HEK293T (cell line): ENCODE data around the gene DNAH14.

Source experiments
- CTCF ChIA-PET: fragments of 350-600 bp; formaldehyde crosslinking; extraction: SDS; loops from one replicate; lab custom pipeline; 2021; ENCODE audit warnings: antibody characterized with exemption, inconsistent platforms; lab: Yijun Ruan, JAX
- POLR2A ChIA-PET: fragments of 350-600 bp; formaldehyde crosslinking; extraction: SDS; loops from one replicate; lab custom pipeline; 2020; ENCODE audit warnings: antibody characterized with exemption, inconsistent platforms; lab: Yijun Ruan, JAX
- DNase-seq: peaks from one replicate; pipeline ENCODE4 v3.0.0; 2012; ENCODE audit warnings: mixed read lengths; ENCODE audit errors: extremely low spot score
- ARNT ChIP-seq: fragments of 450-650 bp; IDR thresholded peaks from 2 replicates; pipeline ENCODE4 v1.6.1; 2017; ENCODE audit warnings: mild to moderate bottlenecking
- BHLHE40 ChIP-seq: fragments of 450-650 bp; IDR thresholded peaks from 2 replicates; pipeline ENCODE4 v1.6.1; 2016; ENCODE audit warnings: mild to moderate bottlenecking, moderate library complexity, borderline replicate concordance
- CTBP1 ChIP-seq: fragments of 450-650 bp; IDR thresholded peaks from 2 replicates; pipeline ENCODE4 v1.6.1; 2016; ENCODE audit warnings: borderline replicate concordance
- ELF4 ChIP-seq: fragments of 450-650 bp; IDR thresholded peaks from 2 replicates; pipeline ENCODE4 v1.6.1; 2017; ENCODE audit warnings: antibody characterized with exemption
- FOXA1 ChIP-seq: fragments of 450-650 bp; IDR thresholded peaks from 2 replicates; pipeline ENCODE4 v1.6.1; 2016; ENCODE audit warnings: mild to moderate bottlenecking
- FOXK2 ChIP-seq: fragments of 450-650 bp; IDR thresholded peaks from 2 replicates; pipeline ENCODE4 v1.6.1; 2016; ENCODE audit warnings: mild to moderate bottlenecking
- FOXM1 ChIP-seq: fragments of 450-650 bp; IDR thresholded peaks from 2 replicates; pipeline ENCODE4 v1.6.1; 2017; ENCODE audit warnings: mild to moderate bottlenecking, borderline replicate concordance
- HDGF ChIP-seq: fragments of 450-650 bp; IDR thresholded peaks from 2 replicates; pipeline ENCODE4 v1.6.1; 2017; ENCODE audit warnings: antibody characterized with exemption, borderline replicate concordance
- L3MBTL2 ChIP-seq: fragments of 450-650 bp; conservative IDR thresholded peaks from 2 replicates; pipeline ENCODE4 v1.6.1; 2016; ENCODE audit warnings: mild to moderate bottlenecking
- LEF1 ChIP-seq: fragments of 450-650 bp; IDR thresholded peaks from 2 replicates; pipeline ENCODE4 v1.6.1; 2017; ENCODE audit warnings: mild to moderate bottlenecking, borderline replicate concordance
- NFRKB ChIP-seq: fragments of 450-650 bp; IDR thresholded peaks from 2 replicates; pipeline ENCODE4 v1.6.1; 2016; ENCODE audit warnings: mild to moderate bottlenecking, moderate library complexity
- SP1 ChIP-seq: fragments of 450-650 bp; IDR thresholded peaks from 2 replicates; pipeline ENCODE4 v1.6.1; 2017
- SUZ12 ChIP-seq: fragments of 450-650 bp; IDR thresholded peaks from 2 replicates; pipeline ENCODE4 v1.6.1; 2016; ENCODE audit warnings: mild to moderate bottlenecking
- TARDBP ChIP-seq: fragments of 450-650 bp; IDR thresholded peaks from 2 replicates; pipeline ENCODE4 v1.6.1; 2016
- ZNF384 ChIP-seq: fragments of 450-650 bp; IDR thresholded peaks from 2 replicates; pipeline ENCODE4 v1.6.1; 2016
- TF ChIP-seq, protein P1 (sequence below): fragments of 450-650 bp; IDR thresholded peaks from 2 replicates; pipeline ENCODE4 v1.6.1; 2016

DNAH14 gene

GRCh38 chr1:224903955-224904354 lies 25.5 kb upstream of the DNAH14 start:
- POLR2A ChIA-PET = no interaction called here
- TF ChIP-seq CTBP1 = no peak
- TF ChIP-seq SP1 = no peak
- no peak for TF ChIP-seq TARDBP
- no peak for TF ChIP-seq FOXK2
- TF ChIP-seq HDGF = no peak
- TF ChIP-seq NFRKB = no peak
- no peak for TF ChIP-seq FOXM1
- no peak for TF ChIP-seq SUZ12
- no peak for TF ChIP-seq L3MBTL2
- no peak for TF ChIP-seq LEF1
- TF ChIP-seq FOXA1 = no peak
- TF ChIP-seq, protein P1, sequence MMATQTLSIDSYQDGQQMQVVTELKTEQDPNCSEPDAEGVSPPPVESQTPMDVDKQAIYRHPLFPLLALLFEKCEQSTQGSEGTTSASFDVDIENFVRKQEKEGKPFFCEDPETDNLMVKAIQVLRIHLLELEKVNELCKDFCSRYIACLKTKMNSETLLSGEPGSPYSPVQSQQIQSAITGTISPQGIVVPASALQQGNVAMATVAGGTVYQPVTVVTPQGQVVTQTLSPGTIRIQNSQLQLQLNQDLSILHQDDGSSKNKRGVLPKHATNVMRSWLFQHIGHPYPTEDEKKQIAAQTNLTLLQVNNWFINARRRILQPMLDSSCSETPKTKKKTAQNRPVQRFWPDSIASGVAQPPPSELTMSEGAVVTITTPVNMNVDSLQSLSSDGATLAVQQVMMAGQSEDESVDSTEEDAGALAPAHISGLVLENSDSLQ = no peak
- no peak for TF ChIP-seq BHLHE40
- no peak for DNase-seq
- CTCF ChIA-PET = no interaction called here

GRCh38 chr1:224906340-224906739 lies 23.1 kb upstream of the DNAH14 start:
- TF ChIP-seq ZNF384 (no peak), FOXA1 (no peak), FOXK2 (no peak), FOXM1 (no peak)
- ChIA-PET CTCF (interaction anchor here (0.9 to 1.1 kb wide), 2 partner anchors 16 kb away, joined by 4 to 5 read pairs; no protein-coding TSS in a partner anchor), POLR2A (no interaction called here)
- DNase-seq = no peak

DNA sequence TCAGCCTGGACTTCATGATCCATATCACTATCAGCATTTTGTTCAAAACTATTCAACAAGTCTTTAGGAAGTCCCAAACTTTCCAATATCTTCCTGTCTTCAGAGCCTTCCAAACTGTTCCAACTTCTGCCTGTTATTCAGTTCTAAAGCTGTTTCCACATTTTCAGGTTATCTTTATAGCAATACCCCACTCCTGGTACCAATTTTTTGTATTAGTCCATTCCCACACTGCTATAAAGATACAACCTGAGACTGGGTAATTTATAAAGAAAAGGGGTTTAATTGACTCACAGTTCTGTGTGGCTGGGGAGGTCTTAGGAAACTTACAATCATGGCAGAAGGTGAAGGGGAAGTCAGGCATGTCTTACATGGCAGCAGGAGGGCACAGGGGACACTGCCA lies 18.3 kb upstream of the DNAH14 start:
- CTCF ChIA-PET = no interaction called here
- TF ChIP-seq ELF4 (no peak), BHLHE40 (no peak)
- POLR2A ChIA-PET = no interaction called here
- no peak for DNase-seq

GRCh38 chr1:224914292-224914900 lies 15.1 kb upstream of the DNAH14 start:
- no peak for DNase-seq
- TF ChIP-seq, protein P1 = no peak
- TF ChIP-seq ZNF384 = no peak
- TF ChIP-seq FOXM1 = no peak
- CTCF ChIA-PET = interaction anchor here (1.4 kb wide), 1 partner anchor 8 kb away, joined by 6 read pairs; no protein-coding TSS in a partner anchor
- POLR2A ChIA-PET = no interaction called here

DNA sequence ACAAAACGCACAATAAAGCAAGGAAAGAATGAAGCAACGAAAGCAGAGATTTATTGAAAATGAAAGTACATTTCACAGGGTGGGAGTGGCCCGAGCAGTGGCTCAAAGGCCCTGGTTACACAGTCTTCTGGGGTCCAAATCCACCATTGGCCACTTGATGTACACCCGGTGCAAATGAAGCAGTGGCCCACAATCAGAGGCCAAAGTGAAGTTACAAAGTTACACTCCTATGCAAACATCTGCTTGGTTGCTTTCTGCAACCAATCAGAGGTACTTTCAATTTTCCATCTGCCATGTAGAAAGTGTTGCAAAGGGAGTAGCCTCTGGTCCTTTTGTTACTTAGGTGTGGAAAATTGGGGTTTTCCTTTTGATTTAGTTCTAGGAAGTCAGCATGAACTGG lies 10.0 kb upstream of the DNAH14 start:
- no peak for TF ChIP-seq TARDBP
- no peak for TF ChIP-seq ELF4
- no peak for TF ChIP-seq L3MBTL2
- ChIA-PET POLR2A (no interaction called here), CTCF (no interaction called here)
- no peak for DNase-seq

GRCh38 chr1:224920930-224921329 lies 8.5 kb upstream of the DNAH14 start:
- no peak for TF ChIP-seq LEF1
- TF ChIP-seq HDGF = no peak
- CTCF ChIA-PET = no interaction called here
- POLR2A ChIA-PET = no interaction called here
- DNase-seq = no peak

DNA sequence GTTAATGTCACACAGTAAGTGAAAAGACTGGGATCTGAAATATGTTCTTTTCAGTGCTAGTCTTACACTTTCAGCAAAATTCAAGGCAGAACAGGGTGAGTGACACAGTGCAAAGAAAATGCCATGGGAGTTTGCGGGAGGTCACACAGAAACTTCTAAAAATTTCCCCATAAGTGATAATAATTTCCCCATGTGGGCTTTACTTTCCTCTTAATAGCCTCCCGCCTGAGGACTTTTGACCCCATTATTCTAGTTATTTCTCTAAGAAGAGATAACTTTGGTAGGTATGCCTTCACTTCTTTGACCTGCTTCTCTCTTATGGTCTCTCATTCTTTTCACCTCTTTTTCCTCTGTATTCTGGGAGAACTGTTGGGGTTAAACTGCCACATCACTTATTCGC lies 8.1 kb upstream of the DNAH14 start:
- no peak for DNase-seq
- POLR2A ChIA-PET = no interaction called here
- CTCF ChIA-PET = no interaction called here
- TF ChIP-seq SUZ12 (no peak), FOXA1 (no peak), ELF4 (no peak), NFRKB (no peak), HDGF (no peak), TARDBP (no peak), L3MBTL2 (no peak), FOXM1 (no peak), BHLHE40 (no peak), ZNF384 (no peak), LEF1 (no peak), FOXK2 (no peak), CTBP1 (no peak), SP1 (no peak), ARNT (no peak)
- TF ChIP-seq, protein P1 = no peak
